ENCODE data around the gene MRM3.
A peak's percentile ranks its signal among the peaks of the same experiment; 100 is the strongest.

MRM3 gene

GRCh38 chr17:798246-798645, 16.1 kb downstream of the MRM3 start:
- DNase-seq (ENCODE audit: low read depth, low spot score), result no peak
- no peak overlapping the region for H3K4me3 ChIP-seq (ENCODE audit: low read depth, low read length)
- TF ChIP-seq CTCF (IDR thresholded peaks at IDR 0.05; ENCODE audit: low read depth, low read length), result no peak
- in situ Hi-C loops (cut with HindIII; ENCODE audit: low sequenced_read_pairs), result no loop called here

GRCh38 chr17:799261-799660, 17.1 kb downstream of the MRM3 start:
- in situ Hi-C loops (cut with HindIII; ENCODE audit: low sequenced_read_pairs), result no loop called here
- DNase-seq (ENCODE audit: low read depth, low spot score), result no peak
- H3K4me3 ChIP-seq (ENCODE audit: low read depth, low read length), result no peak overlapping the region
- no peak for TF ChIP-seq CTCF (IDR thresholded peaks at IDR 0.05; ENCODE audit: low read depth, low read length)

GRCh38 chr17:800446-801242, 18.5 kb downstream of the MRM3 start:
- no peak overlapping the region for H3K4me3 ChIP-seq (ENCODE audit: low read depth, low read length)
- in situ Hi-C loops (cut with HindIII; ENCODE audit: low sequenced_read_pairs), result no loop called here
- no peak for TF ChIP-seq CTCF (IDR thresholded peaks at IDR 0.05; ENCODE audit: low read depth, low read length)
- no peak for DNase-seq (ENCODE audit: low read depth, low spot score)

GRCh38 chr17:801660-802059, 19.5 kb downstream of the MRM3 start:
- no peak overlapping the region for H3K4me3 ChIP-seq (ENCODE audit: low read depth, low read length)
- in situ Hi-C loops (cut with HindIII; ENCODE audit: low sequenced_read_pairs), result no loop called here
- no peak for TF ChIP-seq CTCF (IDR thresholded peaks at IDR 0.05; ENCODE audit: low read depth, low read length)
- DNase-seq (ENCODE audit: low read depth, low spot score), result peak; percentile 32

GRCh38 chr17:802481-802880, 20.3 kb downstream of the MRM3 start:
- H3K4me3 ChIP-seq (ENCODE audit: low read depth, low read length), result no peak overlapping the region
- in situ Hi-C loops (cut with HindIII; ENCODE audit: low sequenced_read_pairs), result no loop called here
- TF ChIP-seq CTCF (IDR thresholded peaks at IDR 0.05; ENCODE audit: low read depth, low read length), result no peak
- no peak for DNase-seq (ENCODE audit: low read depth, low spot score)

- no peak for DNase-seq (ENCODE audit: low read depth, low spot score)
- in situ Hi-C loops (cut with HindIII; ENCODE audit: low sequenced_read_pairs), result no loop called here
- no peak overlapping the region for H3K4me3 ChIP-seq (ENCODE audit: low read depth, low read length)
- no peak for TF ChIP-seq CTCF (IDR thresholded peaks at IDR 0.05; ENCODE audit: low read depth, low read length)
These were observed 21.0 kb downstream of the MRM3 start for GRCh38 chr17:802901-803881.

All from astrocyte of the spinal cord (primary cell).